Colon (tissue), 2 donors: ENCODE measurements around the gene UBL4B.
"Not testable (repeated sequence)": the region's sequence is repeated elsewhere in the genome, so short reads cannot be mapped to it uniquely, and the experiment has no call there.

Source experiments
- FAIRE-seq: peaks from 2 replicates; lab custom pipeline; 2012; peaks lifted over from hg19 to GRCh38; lab: Jason Lieb, UNC
- donor health status: control.
- donor health status: control.

UBL4B gene, protein sequence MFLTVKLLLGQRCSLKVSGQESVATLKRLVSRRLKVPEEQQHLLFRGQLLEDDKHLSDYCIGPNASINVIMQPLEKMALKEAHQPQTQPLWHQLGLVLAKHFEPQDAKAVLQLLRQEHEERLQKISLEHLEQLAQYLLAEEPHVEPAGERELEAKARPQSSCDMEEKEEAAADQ

DNA sequence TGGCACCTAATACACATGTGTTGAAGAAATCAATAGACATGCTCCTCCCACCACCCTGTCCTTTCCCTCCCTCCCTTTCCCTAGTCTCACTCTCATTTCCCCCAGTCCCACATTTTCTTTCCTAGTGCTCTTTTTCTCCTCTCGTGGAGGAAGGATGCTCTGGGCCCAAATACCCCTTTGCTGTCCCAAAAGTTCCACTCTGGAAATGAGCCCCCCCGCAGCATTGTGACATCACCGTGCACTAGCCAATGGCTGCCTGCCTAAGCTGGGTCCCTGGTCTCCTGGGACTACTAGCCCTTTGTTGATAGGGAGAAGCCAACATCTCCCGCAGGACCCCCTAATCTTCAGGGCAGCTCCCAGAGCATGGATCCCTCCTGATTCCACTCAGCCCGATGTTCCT, at the start of gene UBL4B:
Gene UBL4B (plus strand): TSS at position 301 of the 400 bp plus-strand sequence. CDS start 92 bp downstream, at position 393.
- FAIRE-seq: no peak

DNA sequence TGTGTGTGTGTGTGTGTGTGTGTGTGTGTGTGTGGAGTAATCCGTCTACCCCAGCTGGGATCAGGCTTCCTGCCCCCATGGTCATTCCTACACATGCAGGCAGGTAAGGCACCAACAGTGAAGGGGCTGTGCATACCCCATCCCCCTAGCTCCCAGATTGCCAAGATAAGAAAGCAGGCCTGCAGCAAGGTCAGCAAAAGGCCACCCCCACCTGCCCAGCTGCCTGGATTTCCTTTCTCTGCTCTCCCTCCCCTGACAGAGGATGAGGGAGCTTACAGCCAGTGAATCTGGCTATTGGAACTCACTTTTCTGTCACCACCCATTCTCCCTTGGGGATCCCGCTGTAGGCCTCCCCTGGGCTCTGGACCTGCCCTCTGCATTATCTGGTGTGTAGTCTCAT, 49.6 kb upstream of the UBL4B start:
- no peak for FAIRE-seq

DNA sequence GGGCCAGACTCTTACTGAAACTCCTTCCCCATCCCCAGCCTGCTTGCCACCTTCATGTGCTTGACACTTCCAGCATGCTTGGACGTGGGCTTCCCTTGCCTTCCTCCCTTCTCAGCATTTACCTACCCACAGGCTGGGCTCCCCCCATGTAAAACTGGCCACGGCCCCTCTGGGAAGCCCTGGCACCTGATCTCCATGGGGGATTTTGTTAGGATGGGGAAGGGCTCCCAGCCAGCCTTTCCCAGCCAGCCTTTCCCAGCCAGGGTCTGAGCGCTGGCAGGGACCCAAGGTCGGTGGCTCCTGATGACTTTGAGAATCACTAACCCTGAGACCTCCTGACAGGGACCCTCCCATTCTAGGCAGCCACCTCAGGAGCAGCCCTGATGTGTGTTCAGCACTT, 48.5 kb upstream of the UBL4B start:
- FAIRE-seq: no peak

DNA sequence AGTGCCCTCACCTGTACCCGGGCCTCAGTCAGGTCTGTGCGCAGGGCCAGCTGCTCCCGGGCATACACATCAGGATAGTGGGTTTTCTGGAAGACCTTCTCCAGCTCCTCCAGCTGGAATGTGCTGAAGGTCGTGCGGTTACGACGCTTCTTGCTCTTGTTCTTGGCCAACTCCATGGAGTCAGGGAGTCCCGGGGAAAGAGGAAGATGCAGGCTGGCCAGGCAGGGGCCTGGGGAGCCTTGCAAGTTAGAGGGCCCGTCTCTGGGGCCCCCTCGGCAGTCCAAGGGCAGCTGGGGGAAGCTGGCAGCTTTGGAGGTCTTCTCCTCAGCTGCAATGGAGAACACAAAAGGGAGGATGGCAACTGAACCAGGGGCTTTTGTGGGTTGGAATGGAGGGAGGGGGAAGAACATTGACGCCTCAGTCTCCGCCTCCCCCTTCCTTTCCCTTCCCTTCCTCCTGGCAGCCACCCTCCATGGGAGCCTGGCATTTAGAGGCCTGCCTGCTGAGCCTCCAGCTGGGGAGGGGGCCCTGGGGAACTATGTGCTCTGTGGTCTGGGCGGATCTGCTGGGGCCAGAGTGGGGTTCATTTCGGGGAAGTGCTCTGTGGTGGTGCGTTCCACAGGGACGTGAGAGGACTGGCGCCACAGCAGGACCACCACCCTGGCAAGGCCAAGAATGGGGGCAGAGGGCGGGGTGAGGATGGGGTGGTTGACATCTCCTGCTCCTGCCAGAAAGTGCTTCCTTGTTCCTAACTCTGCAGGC, 47.5 kb upstream of the UBL4B start:
- no peak for FAIRE-seq

DNA sequence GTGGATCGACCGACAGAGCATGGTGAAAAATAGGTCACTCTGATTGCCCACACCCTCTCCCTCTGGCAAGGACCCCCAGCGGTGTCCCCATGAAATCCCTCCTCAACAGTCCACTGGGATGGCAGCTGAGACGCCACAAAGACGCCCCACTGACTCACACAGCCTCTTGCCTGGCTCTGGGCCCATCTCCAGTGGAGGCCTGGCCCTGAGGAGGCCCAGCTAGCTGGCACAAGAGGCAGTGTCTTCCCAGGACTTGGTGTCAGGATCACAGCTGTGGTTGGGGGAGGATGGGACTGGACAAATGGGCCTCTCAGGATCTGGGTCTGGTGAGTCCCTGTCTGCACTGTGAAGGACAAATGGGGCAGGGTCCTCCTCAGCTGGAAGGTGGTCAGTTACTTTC, 46.4 kb upstream of the UBL4B start:
- FAIRE-seq: no peak

DNA sequence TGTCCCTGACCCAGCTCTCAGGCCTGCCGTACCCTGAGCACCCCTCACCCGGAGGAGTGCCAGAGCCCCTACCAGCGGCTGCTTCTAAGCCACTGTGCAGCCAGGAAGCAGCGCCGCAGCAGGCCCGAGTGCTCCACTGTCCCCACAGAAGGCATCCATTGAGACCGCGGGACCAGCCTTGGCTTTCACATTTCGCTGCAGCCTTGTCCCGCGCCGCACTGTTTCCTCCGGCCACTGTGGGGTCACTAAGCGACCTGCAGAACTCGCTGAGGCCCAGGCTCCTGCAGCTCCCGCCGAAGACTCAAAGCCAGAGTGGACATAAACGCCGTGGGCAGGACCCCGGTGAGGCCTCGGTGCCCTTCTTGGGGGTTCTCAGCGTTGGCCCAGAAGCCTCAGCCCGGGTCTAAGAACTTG, 44.8 kb upstream of the UBL4B start:
- FAIRE-seq: no peak

DNA sequence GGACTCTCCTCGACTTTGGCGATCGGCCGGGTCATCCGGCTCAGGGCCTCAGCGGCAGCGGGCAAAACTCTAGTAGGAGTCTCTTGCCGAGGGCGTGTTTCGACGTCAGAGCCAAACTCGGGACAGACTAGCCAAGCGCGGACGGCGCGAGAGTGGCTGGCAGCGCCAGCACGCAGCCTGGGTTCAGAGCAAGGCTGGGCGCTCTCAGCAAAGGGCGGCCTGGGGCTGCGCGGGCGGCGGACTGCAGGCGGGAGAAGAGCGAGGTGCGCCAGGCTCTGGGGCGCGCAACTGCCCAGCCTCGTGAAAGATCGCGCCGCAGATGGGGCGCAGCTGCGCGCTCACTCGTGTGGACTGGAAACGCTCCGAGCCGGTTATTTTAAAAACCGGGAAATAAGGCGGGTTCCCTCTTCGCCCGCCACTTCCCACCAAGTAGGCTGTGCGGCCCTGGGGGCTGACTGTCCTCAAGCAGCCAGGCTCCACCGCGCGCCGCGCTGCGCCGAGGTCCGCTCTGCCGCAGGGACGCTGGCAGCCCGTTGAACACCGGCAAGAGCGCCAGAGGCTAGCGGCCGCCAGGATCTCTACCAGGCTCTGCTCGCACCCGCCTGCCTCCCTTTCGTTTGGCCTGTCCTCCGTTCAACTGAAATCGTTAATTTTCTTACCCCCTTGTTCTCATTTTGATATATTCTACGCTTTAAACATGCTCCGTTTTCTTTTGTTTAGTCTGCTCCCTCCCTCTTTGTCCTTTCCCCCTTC, 44.2 kb upstream of the UBL4B start:
- FAIRE-seq: no peak

DNA sequence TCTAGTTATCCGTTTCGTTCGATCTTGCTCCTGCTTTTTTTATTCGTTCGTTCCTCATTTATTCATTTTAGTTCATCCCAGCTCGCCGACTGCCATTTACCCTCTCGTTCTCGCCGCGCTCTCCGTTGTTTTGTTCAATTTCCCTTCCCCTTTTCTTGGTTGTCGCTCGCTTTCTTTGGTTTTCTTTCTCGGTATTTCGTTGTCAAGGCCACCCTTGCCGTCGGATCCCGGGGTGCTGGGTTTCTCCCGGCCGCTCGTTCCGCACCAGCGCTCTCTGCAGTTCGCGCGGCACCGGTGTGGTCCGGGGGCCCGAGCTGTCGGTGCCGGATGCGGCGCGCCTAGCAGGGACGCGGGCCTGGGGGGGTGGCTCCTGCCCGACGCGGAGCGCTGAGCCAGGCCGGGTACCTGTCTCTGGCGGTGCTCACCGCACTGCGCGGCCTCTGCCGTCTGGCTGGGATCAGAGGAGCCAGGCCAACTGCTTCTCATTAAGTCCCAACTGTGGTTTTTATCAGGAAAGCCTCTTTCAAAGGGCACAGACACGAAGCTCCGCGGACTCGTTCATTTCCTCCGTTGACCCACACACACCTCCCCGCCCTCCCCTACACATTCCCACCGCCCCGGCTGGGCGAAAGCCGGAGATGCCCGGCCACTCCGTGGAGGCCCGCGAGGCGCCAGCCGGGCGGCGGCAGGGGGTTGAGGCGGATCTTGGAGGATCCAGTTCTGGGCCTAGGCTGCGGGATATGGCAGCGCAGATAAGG, 43.4 kb upstream of the UBL4B start:
- FAIRE-seq: no peak

DNA sequence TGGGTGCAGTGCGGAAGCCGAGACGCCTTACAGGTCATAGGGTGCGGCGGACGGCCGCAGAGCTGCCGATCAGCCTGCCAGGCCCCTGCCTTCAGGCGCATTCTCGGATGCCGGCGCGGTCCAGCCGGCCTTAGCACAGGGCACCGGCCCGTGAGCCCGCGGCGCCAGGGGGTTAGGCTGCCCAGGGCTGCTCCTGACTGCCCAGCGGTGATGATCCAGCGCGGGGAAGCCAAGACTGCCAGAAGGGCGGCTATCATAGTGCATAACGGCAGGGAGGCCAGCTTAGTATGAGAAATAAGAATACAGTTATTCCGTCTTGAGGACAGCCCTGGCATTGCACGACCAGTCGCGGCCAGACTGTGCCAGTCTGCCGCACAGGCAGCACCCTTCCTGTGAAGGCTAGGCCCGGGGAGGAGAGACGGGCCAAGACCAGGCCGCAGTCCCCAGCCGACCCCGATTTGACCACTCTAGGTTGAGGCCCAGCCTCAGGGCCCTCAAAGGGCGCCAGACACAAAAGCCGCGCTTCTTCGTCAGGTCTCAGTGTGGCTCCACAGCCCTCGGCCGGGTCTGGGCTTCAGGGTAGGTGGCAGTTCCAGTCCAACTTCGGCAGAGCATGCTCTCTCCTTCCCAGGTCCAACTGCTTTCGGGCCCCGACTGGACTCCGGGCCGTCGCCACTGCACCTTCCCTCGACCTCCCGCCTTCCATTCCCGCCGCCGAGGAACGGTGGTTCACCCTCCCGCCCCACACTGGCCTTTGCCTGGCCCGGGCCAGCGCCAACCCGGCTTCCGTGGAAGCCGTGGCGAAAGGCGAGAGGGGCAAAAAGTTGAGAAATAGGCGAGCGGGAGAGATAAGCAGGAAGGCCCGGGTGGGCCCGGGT, 42.6 kb upstream of the UBL4B start:
- no peak for FAIRE-seq

DNA sequence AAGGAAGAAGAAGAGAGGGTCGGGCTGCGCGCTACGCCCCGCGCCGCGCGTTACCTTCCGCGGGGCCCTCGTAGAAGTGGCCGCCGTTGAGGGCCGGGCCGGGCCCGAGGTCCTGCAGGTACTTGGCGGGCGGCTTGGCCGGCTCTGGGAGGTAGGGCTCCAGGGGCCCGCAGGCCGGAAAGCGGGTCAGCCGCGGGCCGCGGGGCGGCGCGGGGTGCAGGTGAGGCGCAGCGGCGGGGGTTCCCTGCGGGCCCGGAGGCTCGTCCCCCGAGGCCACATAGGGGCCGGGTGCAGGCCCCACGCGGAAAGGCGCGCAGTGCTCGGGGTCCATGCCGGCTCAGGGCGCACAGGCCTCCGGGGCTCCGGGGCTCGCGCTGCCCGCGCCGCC, 42.0 kb upstream of the UBL4B start:
- FAIRE-seq: no peak

DNA sequence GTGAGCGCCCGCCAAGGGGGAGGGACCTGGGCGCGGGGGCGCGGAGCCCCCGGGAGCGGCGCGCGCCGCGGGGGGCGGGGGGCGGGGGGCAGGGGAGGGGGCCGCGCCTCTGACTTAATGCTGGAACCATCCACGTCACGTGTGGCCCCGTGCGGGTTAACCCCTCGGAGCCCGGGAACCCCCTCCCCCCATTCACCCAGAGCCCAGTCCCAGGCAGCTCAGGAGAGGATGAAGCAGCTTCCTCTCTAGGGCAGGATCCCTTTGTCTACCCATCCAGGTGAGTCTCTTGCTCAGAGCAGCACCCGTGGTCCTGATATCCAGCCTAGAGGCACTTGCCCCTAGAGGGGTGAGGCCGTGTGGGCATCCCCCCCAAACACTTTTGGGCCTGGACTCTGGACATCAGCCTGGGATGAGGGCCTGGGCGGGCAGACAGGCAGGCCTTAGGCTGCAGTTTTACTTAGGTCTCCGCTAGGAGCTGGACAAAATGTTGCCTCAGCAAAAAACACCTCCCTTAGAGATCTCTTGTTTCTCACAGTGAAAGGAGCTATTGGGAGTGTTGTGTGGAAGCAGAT, 41.5 kb upstream of the UBL4B start, which contains the start of gene ALX3:
Gene ALX3 (minus strand): TSS at position 2 of the 572 bp plus-strand sequence. CDS start 60 bp downstream, outside the sequence.
- FAIRE-seq: no peak

DNA sequence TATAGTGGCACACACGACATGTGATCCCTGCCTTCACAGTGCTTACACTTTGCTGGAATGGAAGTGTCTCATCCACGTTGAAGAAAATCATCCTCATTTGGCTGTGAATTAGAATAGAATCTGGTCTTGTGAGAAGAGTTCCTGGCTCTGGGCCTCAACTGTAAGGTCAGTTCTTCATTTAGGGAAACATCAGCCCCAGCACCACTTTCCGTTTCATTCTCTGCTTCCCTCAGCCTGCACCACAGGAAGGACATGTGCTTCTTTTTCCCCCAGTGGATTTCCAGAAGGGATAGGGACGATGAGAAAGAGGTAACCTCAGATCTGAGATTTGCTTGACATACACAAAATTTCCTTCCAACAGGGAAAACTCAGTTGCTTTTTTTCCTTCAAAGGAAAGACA, 38.1 kb upstream of the UBL4B start:
- FAIRE-seq: no peak

DNA sequence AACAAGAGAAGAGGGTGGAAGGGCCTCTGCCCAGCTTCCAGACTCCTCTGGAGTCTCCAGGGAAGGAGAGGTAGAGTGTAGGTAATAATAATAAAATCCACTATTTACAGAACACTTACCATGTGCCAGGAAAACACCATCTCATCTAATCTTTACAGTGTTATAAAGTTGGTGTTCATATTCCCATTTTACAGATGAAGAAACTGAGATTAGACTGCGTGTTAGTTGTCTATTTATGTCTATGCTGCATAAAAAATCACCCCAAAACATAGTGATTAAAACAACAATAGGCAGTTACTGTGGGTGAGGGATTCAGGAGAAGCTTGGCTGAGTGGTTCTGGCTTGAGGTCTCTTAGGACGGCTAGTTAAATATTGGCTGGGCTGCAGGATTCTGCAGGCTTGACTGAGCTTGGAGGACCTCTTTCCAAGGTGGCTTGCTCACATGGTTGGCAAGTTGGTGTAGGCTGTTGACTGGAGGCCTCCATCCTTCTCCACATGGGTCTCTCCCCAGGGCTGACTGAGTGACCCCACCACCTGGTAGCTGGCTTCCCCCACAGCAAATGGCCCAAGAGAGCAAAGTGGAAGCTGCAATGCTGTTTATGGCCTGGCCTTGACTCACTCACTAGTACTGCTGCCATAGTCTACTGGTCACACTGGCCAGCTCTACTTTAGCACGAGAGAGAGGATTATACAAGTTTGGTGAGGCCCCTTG, 35.3 kb upstream of the UBL4B start:
- FAIRE-seq: no peak

DNA sequence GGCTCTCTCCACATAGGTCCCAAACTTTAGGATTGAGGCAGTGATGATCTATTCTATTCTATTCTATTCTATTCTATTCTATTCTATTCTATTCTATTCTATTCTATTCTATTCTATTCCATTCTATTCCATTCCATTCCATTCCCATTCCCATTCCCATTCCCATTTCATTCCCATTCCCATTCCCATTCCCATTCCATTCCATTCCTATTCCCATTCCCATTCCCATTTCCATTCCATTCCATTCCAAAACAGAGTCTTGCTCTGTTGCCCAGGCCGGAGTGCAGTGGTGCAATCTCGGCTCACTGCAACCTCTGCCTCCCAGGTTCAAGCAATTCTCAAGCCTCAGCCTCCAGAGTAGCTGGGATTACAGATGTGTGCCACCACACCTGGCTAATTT, 32.2 kb upstream of the UBL4B start:
- FAIRE-seq: not testable (repeated sequence)

DNA sequence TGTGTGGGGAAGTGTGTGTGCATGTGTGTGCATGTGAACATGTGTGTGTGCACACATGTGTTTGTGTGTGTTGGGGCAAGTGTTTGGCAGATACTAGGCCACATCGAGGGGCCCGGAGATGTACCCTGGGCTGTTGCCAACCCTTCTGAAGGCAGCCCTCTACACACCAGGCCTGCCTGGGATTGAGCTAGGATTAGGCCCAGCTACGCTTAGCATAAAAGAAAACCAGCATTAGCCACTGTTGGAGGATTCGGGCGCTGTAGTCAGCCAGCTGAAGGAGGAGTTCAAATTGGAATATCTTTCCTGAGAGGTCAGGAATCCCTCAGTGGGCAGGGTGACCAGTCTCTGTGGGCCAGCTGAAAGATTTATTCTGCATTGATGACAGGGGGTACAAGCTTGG, 31.2 kb upstream of the UBL4B start:
- no peak for FAIRE-seq

DNA sequence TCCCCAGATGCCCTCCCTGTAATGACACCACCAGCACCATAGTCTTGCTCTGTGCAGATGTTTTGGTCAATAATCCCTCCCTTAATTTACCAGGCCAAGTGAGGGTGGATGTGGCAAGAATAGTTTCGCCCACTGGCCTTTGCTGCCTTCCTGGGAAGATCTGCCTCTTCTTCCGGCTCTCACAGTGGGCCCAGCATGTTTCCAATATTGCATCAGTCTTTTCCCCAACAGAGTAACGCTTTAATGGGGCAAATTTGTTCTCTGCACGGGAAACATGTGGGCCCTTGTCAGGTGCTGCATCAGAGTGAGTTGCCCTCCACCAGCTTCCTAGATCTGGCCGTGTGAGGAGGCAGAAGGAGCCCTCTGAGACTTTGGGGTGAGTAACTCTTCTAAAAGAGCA, 29.8 kb upstream of the UBL4B start:
- no peak for FAIRE-seq

DNA sequence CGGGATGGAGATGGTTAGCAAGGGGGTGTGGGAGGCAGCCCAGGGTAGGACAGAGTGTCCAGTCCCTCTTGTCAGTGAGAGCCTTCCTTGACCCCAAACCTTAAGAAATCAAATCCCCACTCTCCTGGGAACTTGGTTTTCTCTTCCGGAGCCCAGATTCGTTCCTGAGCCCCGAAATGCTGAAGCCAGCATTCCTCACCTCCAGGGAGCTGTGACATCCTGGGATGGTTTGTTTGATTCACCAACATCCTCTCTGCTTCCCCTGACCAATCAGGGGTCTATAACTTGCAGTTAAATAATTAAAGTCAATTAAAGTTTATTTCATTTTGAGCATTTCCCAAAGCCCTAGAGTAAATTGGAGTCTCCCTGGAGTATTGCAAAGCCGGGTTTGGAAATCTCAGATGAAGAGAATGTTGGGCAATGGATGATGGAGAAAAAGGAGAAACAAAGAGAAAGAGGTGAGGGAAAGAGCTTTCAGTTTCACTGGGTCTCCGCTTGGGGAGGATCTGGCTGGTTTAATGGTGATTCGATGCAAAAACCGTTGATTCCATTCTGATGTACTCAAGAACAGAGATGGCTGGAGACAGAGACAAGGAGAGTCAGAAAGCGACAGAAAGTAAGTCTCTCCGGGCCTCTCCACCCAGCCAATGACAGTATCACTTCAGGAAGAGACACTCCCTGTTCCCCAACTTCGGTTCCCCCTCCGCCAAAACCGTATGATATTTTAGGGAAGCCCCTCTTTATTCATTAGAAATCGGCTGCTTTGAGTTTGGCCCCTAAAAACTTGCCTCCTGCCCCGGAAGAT, 29.0 kb upstream of the UBL4B start:
- FAIRE-seq: no peak

DNA sequence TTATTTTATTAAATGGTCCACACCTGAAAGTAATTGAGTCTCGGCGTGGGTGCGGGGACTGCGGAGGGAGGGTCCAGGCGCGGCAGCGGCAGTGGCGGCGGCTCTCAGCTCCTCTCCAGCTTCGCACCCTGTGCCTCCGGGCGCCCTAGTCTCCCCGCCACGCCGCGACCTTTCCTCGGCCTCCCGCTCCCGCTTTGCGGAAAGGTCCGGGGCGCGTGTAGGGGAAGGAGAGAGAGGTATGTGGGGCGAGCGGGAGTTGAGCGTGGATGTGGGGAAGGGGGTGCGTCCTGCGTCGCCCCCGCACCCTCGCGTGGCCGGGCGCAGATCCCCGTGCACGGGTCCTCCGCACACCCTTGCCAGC, 28.4 kb upstream of the UBL4B start:
- no peak for FAIRE-seq

DNA sequence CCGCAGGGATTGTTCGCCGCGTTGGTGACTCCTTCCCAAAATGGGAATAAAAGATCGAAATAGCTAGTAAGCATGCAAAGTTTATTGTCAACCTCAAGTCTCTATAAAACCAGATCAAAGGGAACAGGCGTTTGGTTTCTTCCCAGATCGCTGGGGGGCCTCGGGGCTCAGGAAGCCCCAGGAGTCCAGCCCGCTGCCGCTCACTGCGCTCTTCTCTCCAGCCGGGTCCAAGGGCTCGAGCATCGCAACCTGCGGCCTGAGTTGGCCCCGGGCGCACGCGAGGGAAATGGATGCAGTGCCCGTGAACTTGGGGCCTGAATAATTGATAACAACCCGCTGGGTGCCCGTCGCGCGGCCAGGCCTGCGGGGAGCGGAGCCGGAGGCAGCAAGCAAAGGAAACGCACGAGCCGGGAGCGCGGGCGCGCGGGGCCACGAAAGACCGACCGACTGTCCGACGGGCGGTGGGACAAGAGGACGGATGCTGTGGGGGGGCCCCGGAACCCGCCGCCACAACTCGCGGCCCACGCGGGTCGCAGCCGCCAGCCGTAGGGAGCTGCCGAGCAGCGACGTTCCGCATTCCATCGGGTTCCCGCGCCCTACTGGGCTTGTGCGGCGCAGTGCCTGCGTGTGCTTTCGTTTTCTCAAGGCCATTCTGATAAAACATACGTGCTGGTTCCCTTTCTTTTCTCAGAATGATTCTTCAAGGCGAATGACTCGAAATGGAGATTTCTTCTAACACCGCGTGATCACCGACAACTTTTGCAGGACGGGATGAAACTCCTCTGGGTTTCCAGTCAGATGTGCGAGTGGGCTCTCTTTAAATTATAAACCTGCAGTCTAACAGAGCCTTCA, 27.8 kb upstream of the UBL4B start:
- FAIRE-seq: no peak
